Kidney epithelial cell (primary cell): Measurements from ENCODE around the gene FBXL4. TPM values are rescaled to one million over a fixed set of nuclear protein-coding genes. Genes with fewer than 3 reads are reported as not detected.

Experiments
- DNase-seq: peaks from one replicate; pipeline ENCODE4 v3.0.0-alpha.2; 2010; ENCODE audit warnings: low read depth
- H3K27me3 ChIP-seq: 2 replicates; pipeline ENCODE4 v1.6.0; 2011; ENCODE audit warnings: low read length; ENCODE audit not compliant: control insufficient read depth, insufficient read depth
- H3K36me3 ChIP-seq: 2 replicates; pipeline ENCODE4 v1.5.1; 2011; ENCODE audit warnings: low read length; ENCODE audit not compliant: control insufficient read depth, insufficient read depth
- H3K4me3 ChIP-seq: 2 replicates; pipeline ENCODE4 v1.5.1; 2011; ENCODE audit warnings: low read depth, mild to moderate bottlenecking, control low read depth, low read length
- total RNA-seq: library from RNA; depleted of rRNA; stranded (reverse); fragments of >200 nt; gene quantifications from 2 replicates; pipeline ENCODE4 v1.2.3, GENCODE V29; 2015
- TF ChIP-seq, protein P1 (sequence below): IDR thresholded peaks from 2 replicates; pipeline ENCODE4 v1.5.1; 2011; ENCODE audit warnings: mild to moderate bottlenecking, moderate library complexity, low read length, control low read depth, inconsistent platforms; ENCODE audit not compliant: insufficient read depth, poor library complexity, severe bottlenecking

FBXL4 gene
- total RNA-seq, 1 donor from 2014 or later = 15.4 TPM

DNA sequence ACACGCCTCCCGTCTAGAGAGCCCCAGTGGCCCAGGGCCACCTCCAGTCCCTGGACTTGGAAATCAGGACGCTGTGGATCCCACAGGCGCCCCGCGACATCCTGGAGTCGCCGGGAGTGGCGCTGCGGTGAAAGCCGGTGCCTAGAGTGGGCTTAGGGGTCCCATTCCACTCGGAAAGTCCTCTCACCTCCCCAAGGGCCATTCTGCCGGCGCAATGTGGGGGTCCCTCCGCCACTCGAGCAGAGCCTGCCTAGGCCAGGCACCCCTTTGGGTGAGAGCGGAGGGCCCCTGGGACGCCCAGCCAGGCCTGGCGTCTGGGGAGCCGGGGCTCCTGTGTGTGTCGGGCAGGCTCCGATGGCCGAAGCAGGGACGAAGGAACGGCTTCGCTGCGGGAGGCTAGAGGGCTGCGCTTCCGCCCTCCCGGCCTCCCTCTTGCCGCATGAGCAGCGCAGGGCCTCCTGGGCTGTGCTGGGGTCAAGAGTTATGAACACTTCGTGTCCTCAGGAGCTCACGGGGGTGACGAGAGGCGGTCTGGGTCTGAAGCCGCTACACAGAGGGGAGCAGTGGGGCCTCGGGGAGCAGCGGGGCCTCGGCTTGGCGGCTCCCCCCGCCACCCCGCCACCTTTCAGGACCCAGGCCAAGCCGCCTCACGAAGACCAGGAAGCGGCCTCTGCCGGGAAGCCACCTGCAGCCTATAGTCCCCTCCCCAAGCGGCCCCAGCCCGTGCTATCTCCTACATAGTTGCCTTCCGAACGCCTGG, 99.8 kb downstream of the FBXL4 start:
- peak overlapping the region; percentile 5 for H3K4me3 ChIP-seq
- peaks cover 48% of the 10 kb centered on the region for H3K27me3 ChIP-seq
- TF ChIP-seq, protein P1, sequence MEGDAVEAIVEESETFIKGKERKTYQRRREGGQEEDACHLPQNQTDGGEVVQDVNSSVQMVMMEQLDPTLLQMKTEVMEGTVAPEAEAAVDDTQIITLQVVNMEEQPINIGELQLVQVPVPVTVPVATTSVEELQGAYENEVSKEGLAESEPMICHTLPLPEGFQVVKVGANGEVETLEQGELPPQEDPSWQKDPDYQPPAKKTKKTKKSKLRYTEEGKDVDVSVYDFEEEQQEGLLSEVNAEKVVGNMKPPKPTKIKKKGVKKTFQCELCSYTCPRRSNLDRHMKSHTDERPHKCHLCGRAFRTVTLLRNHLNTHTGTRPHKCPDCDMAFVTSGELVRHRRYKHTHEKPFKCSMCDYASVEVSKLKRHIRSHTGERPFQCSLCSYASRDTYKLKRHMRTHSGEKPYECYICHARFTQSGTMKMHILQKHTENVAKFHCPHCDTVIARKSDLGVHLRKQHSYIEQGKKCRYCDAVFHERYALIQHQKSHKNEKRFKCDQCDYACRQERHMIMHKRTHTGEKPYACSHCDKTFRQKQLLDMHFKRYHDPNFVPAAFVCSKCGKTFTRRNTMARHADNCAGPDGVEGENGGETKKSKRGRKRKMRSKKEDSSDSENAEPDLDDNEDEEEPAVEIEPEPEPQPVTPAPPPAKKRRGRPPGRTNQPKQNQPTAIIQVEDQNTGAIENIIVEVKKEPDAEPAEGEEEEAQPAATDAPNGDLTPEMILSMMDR = peak; percentile 9

DNA sequence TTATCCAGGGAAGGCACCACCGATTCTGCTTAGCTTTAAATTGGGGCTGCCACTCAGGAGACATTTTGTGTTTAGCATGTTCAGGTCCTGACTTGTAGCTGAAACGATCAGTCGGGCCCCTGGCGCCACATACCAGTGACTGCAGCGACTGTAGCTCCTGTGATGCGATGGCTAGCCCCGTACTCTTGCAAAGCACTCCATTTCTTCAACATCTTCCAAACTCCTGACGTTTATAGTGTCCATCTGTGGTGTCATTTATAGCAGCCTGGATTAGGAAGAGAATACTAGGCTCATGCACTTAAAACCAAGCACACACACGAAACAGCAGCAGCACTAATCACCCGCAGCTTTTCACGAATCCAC, 100.3 kb downstream of the FBXL4 start:
- TF ChIP-seq, protein P1 = no peak
- peaks cover 54% of the 10 kb centered on the region for H3K27me3 ChIP-seq
- no peaks in the 10 kb centered on the region for H3K36me3 ChIP-seq
- H3K4me3 ChIP-seq = no peak overlapping the region
- DNase-seq = no peak

More for the DNA sequence above, 99.8 kb downstream of the FBXL4 start:
- DNase-seq = no peak
- H3K36me3 ChIP-seq = no peaks in the 10 kb centered on the region

DNA sequence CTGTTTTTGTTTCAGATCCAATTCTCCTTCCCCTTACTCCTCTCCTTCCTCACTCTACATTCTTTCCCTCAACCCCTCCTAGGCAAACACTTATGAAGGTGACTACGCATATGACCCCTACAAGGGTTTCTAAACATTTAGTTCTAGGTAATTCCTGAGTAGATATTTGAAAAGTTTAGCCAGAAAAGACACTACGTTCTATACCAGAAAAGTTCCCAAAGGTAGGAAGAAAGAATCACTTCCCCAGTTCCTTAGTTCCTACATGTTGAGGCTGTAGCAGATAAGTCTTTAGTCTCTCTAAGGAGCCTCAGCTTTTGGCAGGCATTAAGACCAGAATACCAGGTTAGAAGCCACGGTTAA, 101.7 kb downstream of the FBXL4 start:
- Histone ChIP-seq H3K36me3 (no peaks in the 10 kb centered on the region), H3K4me3 (no peak overlapping the region), H3K27me3 (peaks cover 64% of the 10 kb centered on the region)
- TF ChIP-seq, protein P1 = no peak
- DNase-seq = no peak

DNA sequence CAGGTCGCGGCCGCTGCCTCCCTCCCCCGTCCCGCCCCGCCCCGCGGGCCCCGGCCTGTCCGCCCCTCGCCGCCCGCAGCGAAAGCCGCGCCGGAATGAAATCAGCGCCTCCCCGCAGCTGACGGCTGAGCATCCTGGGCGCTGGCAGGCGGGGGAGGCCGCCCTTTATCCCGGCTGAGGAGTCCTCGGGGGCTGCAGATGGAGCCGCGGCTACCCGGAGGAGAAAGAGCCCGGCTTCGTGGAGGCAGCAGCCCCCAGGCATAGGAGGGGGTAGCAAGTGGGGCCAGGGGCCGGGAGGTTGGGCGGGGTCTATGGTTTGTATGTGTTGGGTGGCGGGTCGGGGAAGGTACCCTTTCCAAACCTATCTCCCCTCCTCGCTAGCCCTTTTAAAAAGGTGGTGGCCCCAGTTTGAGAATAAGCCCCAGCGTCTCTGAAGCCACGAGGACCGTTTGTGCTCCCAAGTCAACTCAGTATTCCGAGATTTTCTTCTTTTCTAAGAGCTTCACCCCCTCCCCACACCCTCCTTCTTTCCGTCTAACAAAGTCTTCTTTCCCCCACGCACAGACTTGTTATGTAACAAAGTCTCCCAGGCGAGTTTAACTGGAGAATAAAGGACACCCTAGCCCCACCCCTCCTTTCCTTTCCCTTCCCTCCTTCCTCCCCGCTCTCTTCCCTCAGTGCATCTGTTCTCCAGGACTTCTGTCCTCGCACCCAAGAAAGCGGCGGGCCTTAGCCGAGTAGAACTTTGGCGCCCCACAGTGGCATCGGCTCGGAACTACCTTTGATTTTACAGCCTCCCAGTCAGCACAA, 102.3 kb downstream of the FBXL4 start:
- TF ChIP-seq, protein P1 = peak; percentile 92
- Histone ChIP-seq H3K36me3 (no peaks in the 10 kb centered on the region), H3K4me3 (no peak overlapping the region), H3K27me3 (peaks cover 69% of the 10 kb centered on the region)
- peak; percentile 16 for DNase-seq

DNA sequence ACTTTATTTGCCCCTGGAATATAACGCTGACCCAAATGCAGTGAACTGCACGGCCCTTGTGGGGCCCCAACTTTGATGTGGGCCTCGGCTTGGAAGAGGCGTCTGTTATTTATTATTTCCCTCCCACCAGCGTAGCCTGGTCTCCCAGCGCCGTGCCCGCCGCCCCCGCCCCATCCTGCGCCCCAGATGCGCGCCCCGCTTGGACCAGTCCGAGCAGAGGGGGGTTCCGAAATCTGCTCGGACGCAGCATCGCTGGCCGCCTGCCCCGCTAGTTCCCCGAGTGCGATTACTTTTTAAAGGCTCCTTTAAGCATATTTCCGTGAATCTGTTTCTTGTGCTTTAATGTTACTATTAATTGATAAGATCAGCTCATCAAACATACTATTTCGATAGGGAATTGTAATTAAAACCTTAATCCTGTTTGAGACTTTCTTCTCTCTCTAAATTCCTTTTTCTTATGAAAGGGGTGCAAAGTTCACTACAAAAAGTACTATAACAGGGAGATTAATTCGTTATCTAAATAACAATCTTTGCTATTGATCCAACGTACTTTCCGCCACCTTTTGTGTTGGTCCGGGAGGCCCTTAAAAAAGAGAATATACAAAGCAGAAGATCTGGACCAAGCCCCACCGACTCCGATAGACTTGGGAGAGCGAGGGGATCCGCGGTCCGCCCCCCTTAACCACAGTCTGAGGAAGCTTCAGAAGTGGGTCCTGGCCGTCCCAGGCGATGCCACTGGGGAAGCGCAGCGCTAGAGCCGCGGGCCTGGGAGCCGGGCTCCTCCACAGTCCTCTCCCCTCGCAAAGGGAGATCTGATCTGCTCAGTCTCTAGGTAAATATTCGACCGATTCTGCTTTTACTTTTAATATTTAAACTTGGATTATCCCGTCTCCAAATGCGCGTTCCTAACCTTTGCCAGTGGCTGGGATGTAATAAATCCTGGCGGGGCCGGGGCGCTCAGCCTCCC, 103.2 kb downstream of the FBXL4 start:
- no peaks in the 10 kb centered on the region for H3K36me3 ChIP-seq
- H3K4me3 ChIP-seq = no peak overlapping the region
- TF ChIP-seq, protein P1 = no peak
- DNase-seq = no peak
- H3K27me3 ChIP-seq = peaks cover 78% of the 10 kb centered on the region
